ENCODE measurements around the gene MSLN.

The MSLN gene

GRCh38 chr16:719815-720446, 40.6 kb upstream of the MSLN start:
- H3K4me3 ChIP-seq (ENCODE audit: low read length): peak overlapping the region; percentile 73
- peak; percentile 46 for TF ChIP-seq CTCF (IDR thresholded peaks at IDR 0.05; ENCODE audit: insufficient read depth, low read depth, low read length, missing control alignments)
- DNase-seq (ENCODE audit: low read depth): peak; percentile 66

GRCh38 chr16:720447-720989, 40.0 kb upstream of the MSLN start:
- peak overlapping the region; percentile 73 for H3K4me3 ChIP-seq (ENCODE audit: low read length)
- no peak for DNase-seq (ENCODE audit: low read depth)
- no peak for TF ChIP-seq CTCF (IDR thresholded peaks at IDR 0.05; ENCODE audit: insufficient read depth, low read depth, low read length, missing control alignments)

GRCh38 chr16:720990-721764, 39.4 kb upstream of the MSLN start, which contains the start of gene ANTKMT:
Gene ANTKMT (plus strand): TSS chr16:721146. CDS start chr16:721275, 129 bp downstream.
- DNase-seq (ENCODE audit: low read depth): peak; percentile 88
- H3K4me3 ChIP-seq (ENCODE audit: low read length): peak within 1 kb of the TSS; percentile 73
- TF ChIP-seq CTCF (IDR thresholded peaks at IDR 0.05; ENCODE audit: insufficient read depth, low read depth, low read length, missing control alignments): no peak

- H3K4me3 ChIP-seq (ENCODE audit: low read length): peak overlapping the region; percentile 22
- DNase-seq (ENCODE audit: low read depth): no peak
- TF ChIP-seq CTCF (IDR thresholded peaks at IDR 0.05; ENCODE audit: insufficient read depth, low read depth, low read length, missing control alignments): no peak
Measured at GRCh38 chr16:721765-722540, 38.6 kb upstream of the MSLN start.

- H3K4me3 ChIP-seq (ENCODE audit: low read length): no peak overlapping the region
- no peak for DNase-seq (ENCODE audit: low read depth)
- no peak for TF ChIP-seq CTCF (IDR thresholded peaks at IDR 0.05; ENCODE audit: insufficient read depth, low read depth, low read length, missing control alignments)
Measured at GRCh38 chr16:722835-723633, 37.5 kb upstream of the MSLN start.

- DNase-seq (ENCODE audit: low read depth): no peak
- TF ChIP-seq CTCF (IDR thresholded peaks at IDR 0.05; ENCODE audit: insufficient read depth, low read depth, low read length, missing control alignments): no peak
- H3K4me3 ChIP-seq (ENCODE audit: low read length): no peak overlapping the region
Measured at GRCh38 chr16:723695-724094, 36.8 kb upstream of the MSLN start.
